K562 (cell line): ENCODE data around the gene CNTN5. TPM values are rescaled to one million over a fixed set of nuclear protein-coding genes. Genes with fewer than 3 reads are reported as not detected.

Source experiments
- ELF1 ChIP-seq: fragments of 200-800 bp; sonication (Bioruptor generic); IDR thresholded peaks from 2 replicates; pipeline ENCODE4 v1.6.1; 2016; ENCODE audit warnings: missing genetic modification characterization, missing compliant biosample characterization
- FOXK1 ChIP-seq: sonication (generic); formaldehyde crosslinking; IDR thresholded peaks from 2 replicates; pipeline ENCODE4 v1.8.0; 2022; ENCODE audit warnings: missing genetic modification reagents, mild to moderate bottlenecking, borderline replicate concordance
- HDAC8 ChIP-seq: fragments of 450-650 bp; IDR thresholded peaks from 2 replicates; pipeline ENCODE4 v1.6.1; 2016; ENCODE audit warnings: mild to moderate bottlenecking, missing genetic modification characterization, moderate library complexity, missing compliant biosample characterization
- KDM1A ChIP-seq, 2 experiments: fragments of 450-650 bp; IDR thresholded peaks; 2 replicates each; pipeline ENCODE4 v1.6.1; 2016; ENCODE audit warnings: mild to moderate bottlenecking in 2 of 2
- OTX1 ChIP-seq: fragments of 450-650 bp; formaldehyde crosslinking; IDR thresholded peaks from 2 replicates; pipeline ENCODE4 v1.4.0; 2022; ENCODE audit warnings: mild to moderate bottlenecking
- POLR2B ChIP-seq: fragments of 450-650 bp; IDR thresholded peaks from 2 replicates; pipeline ENCODE4 v1.6.1; 2018; ENCODE audit warnings: low read depth; ENCODE audit not compliant: partially characterized antibody
- SMARCA5 ChIP-seq: fragments of 450-650 bp; IDR thresholded peaks from 2 replicates; pipeline ENCODE4 v1.6.1; 2016
- STAG1 ChIP-seq: sonication (generic); formaldehyde crosslinking; IDR thresholded peaks from 2 replicates; pipeline ENCODE4 v1.5.0; 2020; ENCODE audit warnings: missing genetic modification reagents, borderline replicate concordance
- TAF15 ChIP-seq: fragments of 200-400 bp; formaldehyde crosslinking; IDR thresholded peaks from 2 replicates; pipeline ENCODE4 v1.6.1; 2017; ENCODE audit warnings: mild to moderate bottlenecking, low read depth, low read length, moderate library complexity
- TRIM24 ChIP-seq, 2 experiments: fragments of 450-650 bp; IDR thresholded peaks; 2 replicates each; pipeline ENCODE4 v1.6.1; 2016
- ZNF133 ChIP-seq: fragments of 250-450 bp; sonication (Bioruptor Pico); IDR thresholded peaks from 2 replicates; pipeline ENCODE4 v1.4.0; 2020; ENCODE audit warnings: mild to moderate bottlenecking
- ZNF830 ChIP-seq: fragments of 250-450 bp; sonication (Bioruptor Pico); IDR thresholded peaks from 2 replicates; pipeline ENCODE4 v1.5.0; 2021; ENCODE audit warnings: mild to moderate bottlenecking
- polyA plus RNA-seq, 8 experiments: library from polyadenylated mRNA; depleted of rRNA in 4 of 8; stranded (reverse) in 5 of 8; unstranded in 3 of 8; fragments of >200 nt; fragmentation: Nextera tagmentation in 2 of 8; fragmentation: Illumina TruSeq in 1 of 8; extraction: Ambion mirVana in 2 of 8; extraction: Trizol in 1 of 8; gene quantifications; 2 replicates each; pipeline versions ENCODE4 v1.2.1 to v1.2.3, GENCODE V29; 2011 to 2014; ENCODE audit warnings: inconsistent platforms in 1 of 8, missing spikeins in 1 of 8
- total RNA-seq, 7 experiments: library from RNA; depleted of rRNA in 6 of 7; stranded (reverse); fragments of >200 nt in 6 of 7; fragmentation: Illumina TruSeq in 2 of 7; extraction: Trizol in 2 of 7; gene quantifications; 2 replicates each; pipeline versions ENCODE4 v1.2.1 to v1.2.3, GENCODE V29; 2011 to 2021; ENCODE audit warnings: low replicate concordance in 1 of 7
- TF ChIP-seq, protein P1 (sequence below): fragments of 450-650 bp; IDR thresholded peaks from 2 replicates; pipeline ENCODE4 v1.6.1; 2017; ENCODE audit warnings: antibody characterized with exemption, mild to moderate bottlenecking

Gene CNTN5
- total and polyA plus RNA-seq, 9 of the 15 experiments (the other 6 are each of a cell fraction or from before 2014, with no cell fraction given) = 0.03 TPM; not detected in 8

DNA sequence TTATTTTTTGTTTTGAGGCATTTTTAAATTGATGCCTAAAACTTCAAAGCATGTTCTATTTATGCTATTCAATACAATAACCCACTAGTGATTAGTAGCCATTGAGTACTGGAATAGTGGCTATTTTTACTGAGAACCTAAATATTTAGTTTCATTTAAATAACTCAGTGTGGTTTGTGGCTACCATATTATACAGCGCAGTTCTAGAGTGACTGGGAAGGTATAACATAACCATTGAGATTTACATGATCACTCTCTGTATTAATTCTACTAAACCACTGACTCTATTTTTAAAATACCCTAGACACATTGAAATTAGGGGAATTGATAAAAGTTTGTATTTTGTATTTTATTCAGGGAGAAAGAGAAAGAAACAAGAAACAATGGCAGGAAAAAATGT, 441.2 kb downstream of the CNTN5 start (continued):
- TF ChIP-seq ZNF830 (CRISPR knock-in tag) (no peak), HDAC8 (tag) (no peak), TAF15 (no peak), TRIM24 (IDR thresholded peaks at IDR 0.05) (no peak), POLR2B (no peak), ELF1 (no peak), KDM1A (IDR thresholded peaks at IDR 0.05) (no peak), ZNF133 (CRISPR knock-in tag) (no peak), OTX1 (CRISPR knock-in tag) (no peak), STAG1 (CRISPR knock-in tag) (no peak), FOXK1 (CRISPR knock-in tag) (no peak), SMARCA5 (no peak)
- TF ChIP-seq, protein P1, sequence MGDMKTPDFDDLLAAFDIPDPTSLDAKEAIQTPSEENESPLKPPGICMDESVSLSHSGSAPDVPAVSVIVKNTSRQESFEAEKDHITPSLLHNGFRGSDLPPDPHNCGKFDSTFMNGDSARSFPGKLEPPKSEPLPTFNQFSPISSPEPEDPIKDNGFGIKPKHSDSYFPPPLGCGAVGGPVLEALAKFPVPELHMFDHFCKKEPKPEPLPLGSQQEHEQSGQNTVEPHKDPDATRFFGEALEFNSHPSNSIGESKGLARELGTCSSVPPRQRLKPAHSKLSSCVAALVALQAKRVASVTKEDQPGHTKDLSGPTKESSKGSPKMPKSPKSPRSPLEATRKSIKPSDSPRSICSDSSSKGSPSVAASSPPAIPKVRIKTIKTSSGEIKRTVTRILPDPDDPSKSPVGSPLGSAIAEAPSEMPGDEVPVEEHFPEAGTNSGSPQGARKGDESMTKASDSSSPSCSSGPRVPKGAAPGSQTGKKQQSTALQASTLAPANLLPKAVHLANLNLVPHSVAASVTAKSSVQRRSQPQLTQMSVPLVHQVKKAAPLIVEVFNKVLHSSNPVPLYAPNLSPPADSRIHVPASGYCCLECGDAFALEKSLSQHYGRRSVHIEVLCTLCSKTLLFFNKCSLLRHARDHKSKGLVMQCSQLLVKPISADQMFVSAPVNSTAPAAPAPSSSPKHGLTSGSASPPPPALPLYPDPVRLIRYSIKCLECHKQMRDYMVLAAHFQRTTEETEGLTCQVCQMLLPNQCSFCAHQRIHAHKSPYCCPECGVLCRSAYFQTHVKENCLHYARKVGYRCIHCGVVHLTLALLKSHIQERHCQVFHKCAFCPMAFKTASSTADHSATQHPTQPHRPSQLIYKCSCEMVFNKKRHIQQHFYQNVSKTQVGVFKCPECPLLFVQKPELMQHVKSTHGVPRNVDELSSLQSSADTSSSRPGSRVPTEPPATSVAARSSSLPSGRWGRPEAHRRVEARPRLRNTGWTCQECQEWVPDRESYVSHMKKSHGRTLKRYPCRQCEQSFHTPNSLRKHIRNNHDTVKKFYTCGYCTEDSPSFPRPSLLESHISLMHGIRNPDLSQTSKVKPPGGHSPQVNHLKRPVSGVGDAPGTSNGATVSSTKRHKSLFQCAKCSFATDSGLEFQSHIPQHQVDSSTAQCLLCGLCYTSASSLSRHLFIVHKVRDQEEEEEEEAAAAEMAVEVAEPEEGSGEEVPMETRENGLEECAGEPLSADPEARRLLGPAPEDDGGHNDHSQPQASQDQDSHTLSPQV = no peak
- TF ChIP-seq, all 486 proteins: peak for 0
